ENCODE measurements around the gene DLX1.
A peak's percentile ranks its signal among the peaks of the same experiment; 100 is the strongest.
"Not testable (repeated sequence)": the region's sequence is repeated elsewhere in the genome, so short reads cannot be mapped to it uniquely, and the experiment has no call there.

Gene DLX1

DNA sequence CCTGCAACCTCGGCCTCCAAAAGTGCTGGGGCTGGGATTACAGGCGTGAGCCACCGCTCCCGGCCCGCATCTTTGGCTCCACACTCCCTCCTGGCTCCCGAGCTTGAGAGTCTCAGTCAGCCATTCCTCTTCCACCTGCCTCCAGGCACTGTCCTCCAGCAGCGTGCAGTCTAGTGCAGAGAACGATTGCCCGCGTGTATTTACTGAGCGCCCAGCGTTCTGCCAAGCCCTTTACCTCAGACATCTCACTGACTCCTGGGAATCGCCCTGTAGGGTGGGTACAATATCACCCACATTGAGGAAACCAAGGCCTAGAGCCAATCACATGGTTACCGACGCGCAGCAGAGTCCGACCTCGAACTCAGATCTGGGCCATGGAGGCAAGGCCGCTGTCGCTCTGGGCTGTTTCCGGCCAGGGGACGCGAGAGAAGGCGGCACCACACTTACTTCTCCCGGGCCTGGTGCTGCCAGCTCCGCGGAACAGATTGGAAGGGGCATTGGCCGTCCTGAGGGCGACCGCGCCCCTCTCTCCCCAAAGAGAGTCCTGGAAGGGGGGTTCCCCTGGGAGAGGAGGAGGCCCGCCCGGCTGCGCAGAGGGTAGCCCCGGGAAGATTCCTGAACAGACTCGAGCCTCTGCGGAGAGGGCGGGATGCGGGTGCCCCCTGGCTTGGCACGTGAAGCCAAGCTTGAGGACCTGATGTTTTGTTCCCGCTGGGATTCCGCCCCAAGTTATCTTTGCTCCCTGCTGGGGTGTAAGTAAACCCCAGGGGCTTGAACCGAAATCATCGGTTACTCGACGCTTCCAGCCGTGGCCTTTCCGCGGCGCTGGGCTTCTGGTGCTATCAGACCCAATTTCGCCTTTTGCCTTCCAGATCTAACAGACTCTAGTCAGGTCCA is 22.6 kb downstream of the DLX1 start:
- DNase-seq: peak in 1 of 10 donors; percentile 68
- intact Hi-C loops (cut with DNase I): loop anchor here (5.0 kb wide), 1 partner anchor 406 kb away; no protein-coding TSS in a partner anchor

DNA sequence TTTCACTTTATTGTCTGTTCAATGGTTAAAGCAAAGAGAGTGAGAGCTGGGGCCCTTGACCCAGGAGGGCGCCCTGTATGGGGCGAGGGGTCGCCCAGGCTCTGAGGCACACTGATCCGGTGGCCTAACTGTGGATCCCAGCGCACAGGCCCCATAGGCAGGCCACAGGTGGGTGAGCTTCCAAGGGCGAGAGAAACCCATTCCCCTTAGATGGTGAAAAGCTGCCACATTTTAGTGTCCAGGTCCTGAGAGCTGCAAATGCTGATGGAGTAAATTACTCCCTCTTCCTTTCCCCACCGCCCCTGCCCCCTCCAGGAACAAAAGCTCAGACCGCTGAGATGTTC is 23.3 kb downstream of the DLX1 start:
- no peak for DNase-seq

DNA sequence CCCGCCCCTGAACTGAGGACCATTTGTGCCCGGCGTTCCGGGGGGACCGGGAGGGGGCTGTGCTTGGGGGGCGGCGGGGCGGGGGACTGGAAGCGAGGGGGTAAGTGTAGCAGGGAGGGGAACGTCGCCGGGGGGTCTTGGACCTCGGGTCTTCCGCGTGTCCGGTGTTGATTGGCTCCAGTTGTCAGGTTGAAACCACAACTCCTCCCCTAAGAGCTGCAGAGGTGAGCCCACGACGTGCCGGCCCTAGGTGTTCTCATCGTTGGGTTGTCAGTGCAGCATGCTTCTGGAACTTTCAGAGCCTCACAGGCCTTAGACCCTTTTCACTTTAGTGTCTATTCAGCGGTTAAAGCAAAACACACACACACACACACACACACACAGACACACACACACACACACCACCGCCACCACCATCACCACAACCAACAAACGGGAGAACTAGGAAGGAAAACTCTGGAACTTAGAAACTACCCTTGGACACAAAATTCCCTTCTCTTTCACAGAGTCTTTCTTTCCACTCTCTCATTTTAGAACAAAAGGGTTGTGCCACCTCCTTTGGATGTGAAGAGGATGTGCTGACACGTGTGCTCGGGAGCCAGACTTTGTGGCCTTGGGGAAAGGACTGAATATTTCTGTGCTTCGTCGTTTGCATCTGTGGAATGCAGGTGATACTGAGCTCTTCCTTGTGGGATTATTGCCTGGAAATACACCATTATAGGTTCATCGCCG is 24.1 kb downstream of the DLX1 start:
- intact Hi-C loops (cut with DNase I): loop anchor here (5.0 kb wide), 1 partner anchor 407 kb away; no protein-coding TSS in a partner anchor
- DNase-seq: no peak

More for the DNA sequence above, 23.3 kb downstream of the DLX1 start:
- intact Hi-C loops (cut with DNase I): loop anchor here (5.0 kb wide), 1 partner anchor 406 kb away; no protein-coding TSS in a partner anchor

DNA sequence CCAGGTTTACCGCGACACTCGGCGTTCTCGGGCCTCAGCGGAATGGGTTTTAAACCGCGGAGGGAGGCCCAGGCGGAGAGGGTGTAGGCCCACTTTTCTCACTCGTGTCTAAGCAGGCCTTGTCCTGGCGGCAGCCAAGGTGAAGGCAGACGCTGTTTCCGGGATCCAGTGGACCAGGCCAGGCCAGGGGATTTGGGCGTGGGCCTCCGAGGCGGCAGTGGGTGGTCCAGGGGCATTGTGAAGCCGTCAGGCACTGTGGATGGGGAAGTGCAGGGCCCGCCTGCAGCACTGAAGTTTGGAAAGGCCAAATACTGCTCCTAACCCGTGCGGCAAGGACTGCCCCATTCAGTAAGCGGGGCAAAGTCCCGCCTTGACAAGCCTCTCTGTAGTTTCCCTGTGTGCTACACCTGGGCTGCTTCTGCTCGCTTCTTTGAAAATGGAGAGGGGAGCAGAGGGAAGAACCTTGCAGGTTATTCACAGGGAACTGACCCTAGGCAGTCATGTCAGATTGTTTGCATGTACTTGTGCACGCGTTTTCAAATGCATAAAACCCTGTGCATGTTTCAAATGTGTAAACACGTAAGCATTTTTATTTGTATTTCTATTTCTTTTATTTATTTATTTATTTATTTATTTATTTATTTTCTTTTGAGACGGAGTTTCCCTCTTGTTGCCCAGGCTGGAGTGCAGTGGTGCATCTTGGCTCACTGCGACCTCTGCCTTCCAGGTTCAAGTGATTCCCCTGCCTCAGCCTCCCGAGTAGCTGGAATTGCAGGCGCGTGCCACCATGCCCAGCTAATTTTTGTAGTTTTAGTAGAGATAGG is 24.9 kb downstream of the DLX1 start:
- DNase-seq: peak in 1 of 10 donors; percentile 59
- intact Hi-C loops (cut with DNase I): loop anchor here (5.0 to 10.0 kb wide), 2 partner anchors 185 to 408 kb away; partner anchors contain the start of gene HAT1

DNA sequence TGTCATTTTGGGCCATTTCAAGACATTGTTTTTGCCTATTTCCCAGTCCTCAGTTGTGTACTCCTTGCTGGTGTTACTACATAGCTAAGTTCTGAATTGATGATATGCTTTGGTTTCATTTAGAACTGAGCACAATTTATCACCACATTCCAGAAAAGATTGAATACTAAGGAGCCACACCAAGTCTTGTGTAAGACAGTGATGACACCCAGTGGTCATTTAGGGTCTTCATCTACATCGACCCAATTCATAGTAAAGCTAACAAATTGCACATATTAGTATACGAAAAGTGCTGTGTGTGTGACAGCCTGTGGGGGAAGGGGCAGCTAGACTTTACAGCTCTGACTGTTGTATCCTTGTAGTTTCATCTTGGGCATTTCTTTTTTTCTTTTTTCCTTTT is 28.3 kb downstream of the DLX1 start:
- intact Hi-C loops (cut with DNase I): loop anchor here (2.0 to 10.0 kb wide), 2 partner anchors 189 to 539 kb away; partner anchors contain the start of gene HAT1
- DNase-seq: no peak

DNA sequence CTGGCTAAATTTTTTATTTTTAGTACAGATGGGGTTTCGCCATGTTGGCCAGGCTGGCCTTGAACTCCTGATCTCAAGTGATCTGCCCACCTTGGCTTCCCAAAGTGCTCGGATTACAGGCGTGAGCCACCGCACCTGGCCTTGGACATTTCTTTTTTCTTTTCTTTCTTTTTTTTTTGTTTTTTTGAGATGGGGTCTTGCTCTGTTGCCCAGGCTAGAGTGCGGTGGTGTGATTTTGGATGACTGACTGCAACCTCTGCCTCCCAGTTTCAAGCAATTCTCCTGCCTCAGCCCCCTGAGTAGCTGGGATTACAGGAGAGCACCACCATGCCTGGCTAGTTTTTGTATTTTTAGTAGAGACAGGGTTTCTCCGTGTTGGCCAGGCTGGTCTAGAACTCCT is 28.9 kb downstream of the DLX1 start:
- intact Hi-C loops (cut with DNase I): loop anchor here (10.0 kb wide), 1 partner anchor 189 kb away; the partner anchor contains the start of gene HAT1

DNA sequence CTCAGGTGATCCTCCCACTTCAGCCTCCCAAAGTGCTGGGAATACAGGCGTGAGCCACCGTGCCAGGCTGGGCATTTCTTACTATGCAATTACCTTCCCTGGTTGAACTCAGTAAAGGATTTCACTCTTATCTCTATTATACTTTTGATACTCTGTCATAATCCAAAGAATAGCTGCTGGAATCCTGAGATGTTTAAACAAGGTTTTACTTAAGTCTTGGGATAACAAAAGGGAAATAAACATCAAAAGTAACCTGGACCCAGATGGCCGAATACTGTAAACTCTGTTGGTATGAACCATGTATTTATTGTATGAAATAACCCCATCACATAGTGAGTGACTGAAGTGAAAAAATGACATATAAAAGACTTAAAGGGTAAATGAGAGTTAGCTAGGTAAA is 29.3 kb downstream of the DLX1 start:
- DNase-seq: no peak
- intact Hi-C loops (cut with DNase I): loop anchor here (10.0 kb wide), 1 partner anchor 190 kb away; the partner anchor contains the start of gene HAT1

More for the DNA sequence above, 28.9 kb downstream of the DLX1 start:
- not testable (repeated sequence) for DNase-seq

DNA sequence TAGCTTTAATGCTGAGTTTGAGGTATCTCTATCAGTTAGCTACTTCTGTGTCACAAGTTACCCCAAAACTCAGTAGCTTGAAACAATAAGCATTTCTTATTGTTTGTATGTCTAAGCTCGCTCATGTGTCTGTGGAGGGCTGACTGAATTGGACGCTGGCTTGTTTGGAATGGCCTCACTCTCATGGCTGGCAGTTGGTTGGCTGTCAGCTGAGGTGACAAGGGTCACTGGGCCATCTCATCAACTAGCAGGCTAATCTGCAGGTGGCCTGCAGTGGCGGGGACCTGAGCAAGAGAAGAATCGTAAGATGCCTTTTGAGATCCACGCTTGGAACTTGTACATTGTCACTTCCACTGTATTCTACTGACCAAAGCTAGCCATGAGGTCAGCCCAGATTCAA is 30.8 kb downstream of the DLX1 start:
- DNase-seq: peak in 1 of 10 donors; percentile 61
- intact Hi-C loops (cut with DNase I): loop anchor here (10.0 kb wide), 1 partner anchor 191 kb away; the partner anchor contains the start of gene HAT1

DNA sequence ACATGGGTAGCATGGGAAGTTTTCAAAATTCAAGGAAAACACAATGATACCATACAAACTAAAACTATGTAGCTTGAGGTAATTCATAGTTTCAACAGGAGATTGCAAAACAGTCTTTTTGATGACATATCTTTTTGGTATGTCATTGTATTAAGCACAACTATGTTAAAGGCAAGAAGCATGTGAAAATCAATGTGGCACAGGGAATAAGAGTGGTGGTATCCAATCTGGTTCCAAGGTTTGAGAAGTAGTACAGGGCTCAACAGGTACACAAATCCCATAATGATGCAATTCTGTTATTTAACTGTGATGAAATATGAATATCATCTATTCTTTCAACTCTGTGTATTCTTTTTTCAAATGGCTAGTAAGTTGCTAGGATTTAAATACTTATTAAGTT is 33.8 kb downstream of the DLX1 start:
- DNase-seq: no peak

DNA sequence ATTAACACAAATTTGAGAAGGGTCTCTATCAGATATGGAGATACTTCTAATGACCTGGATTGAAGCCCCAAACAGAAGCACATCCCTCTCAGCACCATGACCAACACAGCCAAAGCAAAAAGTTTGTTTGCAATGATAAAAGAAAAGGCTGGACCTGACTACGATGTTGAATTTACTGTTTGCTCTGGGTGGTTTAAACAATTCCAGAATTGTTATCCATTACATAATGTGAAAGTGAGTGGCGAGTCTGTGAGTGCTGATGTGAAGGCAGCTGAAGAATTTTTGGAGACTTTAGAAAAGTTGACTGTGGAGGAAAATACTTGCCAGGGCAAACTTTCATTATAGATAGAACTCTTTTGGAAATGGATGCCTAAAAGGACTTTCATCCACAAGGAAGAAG is 34.8 kb downstream of the DLX1 start:
- intact Hi-C loops (cut with DNase I): no loop called here
- DNase-seq: no peak

More for the DNA sequence above, 33.8 kb downstream of the DLX1 start:
- intact Hi-C loops (cut with DNase I): loop anchor here (10.0 kb wide), 1 partner anchor 194 kb away; the partner anchor contains the start of gene HAT1

DNA sequence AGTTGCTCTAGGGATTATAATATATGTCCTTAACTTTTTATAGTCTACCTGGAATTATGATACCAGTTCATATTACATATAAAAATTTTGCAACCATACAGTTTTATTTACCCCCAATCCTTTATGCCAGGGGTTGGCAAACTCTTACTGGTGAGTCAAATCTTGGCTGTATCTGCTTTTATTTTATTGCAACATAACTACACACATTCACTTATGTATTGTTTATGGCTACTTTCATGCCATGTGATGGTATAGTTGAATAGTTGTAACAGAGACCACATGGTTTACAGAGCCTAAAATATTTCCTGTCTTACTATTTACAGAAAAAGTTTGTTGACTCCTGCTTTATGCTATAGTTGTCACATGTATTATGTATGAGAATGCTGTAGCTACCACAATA is 43.2 kb downstream of the DLX1 start:
- intact Hi-C loops (cut with DNase I): no loop called here
- no peak for DNase-seq

DNA sequence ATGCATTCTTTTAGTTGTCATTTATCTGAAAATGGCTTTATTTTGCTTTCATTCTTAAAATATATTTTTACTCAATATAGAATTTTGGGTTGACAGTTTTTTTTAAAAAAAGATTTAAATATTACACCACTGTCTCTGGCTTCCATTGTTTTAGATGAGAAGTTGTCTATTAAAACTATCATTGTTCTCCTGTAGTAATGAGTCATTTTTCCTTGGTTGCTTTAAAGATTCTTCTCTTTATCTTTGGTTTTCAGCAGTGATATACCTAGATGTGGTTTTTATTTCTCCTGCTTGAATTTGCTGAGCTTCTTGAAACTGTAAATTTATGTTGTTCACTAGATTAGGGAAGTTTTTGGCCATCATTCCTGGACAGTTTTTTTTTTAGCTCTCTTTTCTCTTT is 44.1 kb downstream of the DLX1 start:
- intact Hi-C loops (cut with DNase I): no loop called here
- DNase-seq: no peak

DNA sequence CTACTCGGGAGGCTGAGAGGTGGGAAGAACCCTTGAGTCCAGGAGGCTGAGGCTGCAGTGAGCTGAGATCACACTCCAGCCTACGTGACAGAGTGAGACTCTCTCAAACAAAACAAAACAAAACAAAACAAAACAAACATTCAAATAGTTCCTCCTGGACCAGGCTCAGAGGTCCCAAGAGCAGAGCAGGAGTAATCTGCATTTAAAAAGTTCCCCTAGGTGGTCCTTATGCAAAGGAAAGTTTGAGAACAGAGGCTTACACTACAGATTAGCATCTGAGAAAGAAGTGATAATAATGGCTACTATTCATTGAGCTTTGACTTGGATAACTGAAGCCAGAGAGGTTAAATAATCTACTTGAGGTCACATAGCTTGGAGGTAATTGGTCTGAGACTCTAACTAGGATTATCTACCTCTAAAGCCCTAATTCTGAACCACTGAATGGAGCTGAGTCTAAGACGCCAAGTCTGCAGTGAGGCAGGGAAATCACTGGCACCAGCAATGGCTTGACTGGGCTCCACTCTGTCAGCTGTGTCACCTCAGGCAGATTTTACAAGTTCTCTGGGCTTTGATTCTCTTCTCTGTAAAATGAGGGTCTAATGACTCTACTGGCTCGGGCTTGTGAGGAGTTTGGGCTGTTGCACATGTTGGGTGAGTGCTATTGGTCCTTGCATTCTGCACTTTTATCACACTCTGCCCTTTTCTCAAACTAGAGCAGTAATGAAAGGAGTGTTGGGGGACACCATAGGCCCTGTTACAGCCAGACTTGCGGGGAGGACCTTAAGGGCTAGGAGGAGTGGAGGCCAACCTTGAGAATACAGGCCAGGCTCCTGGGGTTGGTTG is 46.6 kb downstream of the DLX1 start:
- intact Hi-C loops (cut with DNase I): no loop called here
- no peak for DNase-seq

DNA sequence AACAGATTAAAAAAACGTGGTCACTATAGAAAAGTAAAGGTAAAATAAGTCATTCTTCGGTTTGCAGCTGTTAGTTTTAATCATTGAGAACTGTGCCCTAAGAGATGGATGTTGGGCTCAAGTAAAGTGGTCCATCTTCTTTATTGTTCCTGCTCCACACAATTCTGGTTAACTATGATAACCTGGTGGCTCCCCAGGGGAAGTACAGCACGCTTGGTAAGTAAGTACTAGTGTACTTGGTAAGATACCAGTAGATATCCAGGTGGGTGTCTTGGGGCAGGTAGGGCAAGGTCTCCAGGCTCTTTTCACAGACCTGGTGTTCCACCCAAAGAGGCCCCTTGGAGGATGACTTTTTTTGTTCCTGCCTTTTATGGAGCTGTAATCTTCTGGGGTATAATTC is 49.0 kb downstream of the DLX1 start:
- DNase-seq: no peak
- intact Hi-C loops (cut with DNase I): no loop called here

DNA sequence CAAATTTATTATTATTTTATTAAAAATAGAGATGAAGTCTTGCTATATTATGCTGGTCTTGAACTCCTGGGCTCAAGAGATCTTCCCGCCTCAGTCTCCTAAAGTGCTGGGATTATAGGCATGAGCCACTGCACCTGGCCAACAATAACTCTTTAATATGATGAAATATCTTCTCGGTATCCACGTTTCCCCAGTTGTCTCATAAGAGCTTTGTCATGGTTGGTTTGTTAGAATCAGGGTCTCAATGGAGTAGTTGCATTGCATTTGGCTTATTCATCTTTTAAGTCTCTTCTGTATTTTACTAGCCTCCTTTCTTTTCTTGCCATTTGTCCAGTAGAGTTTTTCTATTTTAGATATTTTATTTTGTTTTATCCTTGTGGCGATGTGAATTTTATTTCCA is 50.1 kb downstream of the DLX1 start:
- intact Hi-C loops (cut with DNase I): no loop called here
- no peak for DNase-seq

DNA sequence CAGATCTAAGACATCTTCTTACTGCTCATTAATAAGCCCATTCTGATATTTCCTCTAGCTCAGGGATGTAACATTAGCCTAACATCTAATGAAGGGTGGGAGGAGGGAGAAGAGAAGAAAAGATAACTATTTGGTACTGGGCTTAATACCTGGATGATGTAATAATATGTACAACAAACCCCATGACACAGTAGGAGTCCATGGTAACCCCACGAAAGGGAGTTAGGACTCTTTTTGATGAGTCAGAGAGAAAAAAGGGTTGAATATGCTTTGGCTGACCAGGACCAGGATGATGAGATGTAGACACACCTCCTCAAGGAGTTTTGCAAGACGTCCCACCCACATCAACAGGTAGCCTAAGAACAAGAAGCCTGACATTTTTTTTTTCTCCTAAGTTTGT is 51.8 kb downstream of the DLX1 start:
- DNase-seq: no peak
- intact Hi-C loops (cut with DNase I): no loop called here

DNA sequence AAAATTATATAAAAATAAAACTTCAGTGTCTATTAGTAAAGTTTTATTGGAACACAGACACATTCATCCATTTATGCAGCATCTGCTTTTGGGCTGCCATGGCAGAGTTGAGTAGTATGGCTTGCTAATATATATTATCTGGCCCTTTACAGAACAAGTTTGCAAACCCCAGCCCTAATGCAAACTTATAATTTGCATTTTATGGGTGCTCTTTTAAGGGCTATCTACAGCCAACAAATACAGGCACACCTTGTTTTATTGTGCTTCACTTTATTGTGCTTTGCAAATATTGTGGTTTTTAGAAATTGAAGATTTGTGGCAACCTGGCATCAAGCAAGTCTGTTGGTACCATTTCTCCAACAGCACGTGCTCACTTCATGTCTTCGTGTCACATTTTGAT is 52.6 kb downstream of the DLX1 start:
- no peak for DNase-seq
- intact Hi-C loops (cut with DNase I): no loop called here

DNA sequence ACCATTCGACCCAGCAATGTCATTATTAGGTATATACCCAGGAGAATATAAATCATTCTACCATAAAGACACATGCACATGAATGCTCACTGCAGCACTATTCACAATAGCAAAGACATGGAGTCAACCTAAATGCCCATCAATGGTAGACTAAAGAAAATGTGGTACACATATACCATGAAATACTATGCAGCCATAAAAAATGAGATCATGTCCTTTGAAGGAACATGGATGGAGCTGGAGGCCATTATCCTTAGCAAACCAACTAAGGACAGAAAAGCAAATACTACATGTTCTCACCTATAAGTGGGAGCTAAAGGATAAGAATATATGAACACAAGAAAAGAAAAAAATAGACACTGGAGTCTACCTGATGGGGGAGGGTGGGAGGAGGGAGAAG is 53.4 kb downstream of the DLX1 start:
- intact Hi-C loops (cut with DNase I); DNase-seq: not testable (repeated sequence)
